Cardiac fibroblast (primary cell): ENCODE measurements around the gene SLC66A2.

Experiments used
- DNase-seq, 2 donors: peaks; one replicate each; pipeline versions ENCODE4 v3.0.0 to v3.0.0-alpha.2; 2010; ENCODE audit warnings: low read depth in 2 of 2
- H3K4me3 ChIP-seq, 2 donors: replicated peaks in 1 of 2; 1 replicate in 1 of 2; 2 replicates in 1 of 2; pipeline ENCODE4 v1.5.1; 2011; ENCODE audit warnings: low read depth in 2 of 2, low read length in 2 of 2, mild to moderate bottlenecking in 2 of 2, moderate library complexity in 1 of 2
- CTCF ChIP-seq: IDR thresholded peaks from one replicate; pipeline ENCODE4 v1.5.1; 2011; ENCODE audit warnings: low read depth, mild to moderate bottlenecking, low read length, inconsistent platforms

Gene SLC66A2

GRCh38 chr18:79862562-79862961 lies 88.9 kb downstream of the SLC66A2 start:
- TF ChIP-seq CTCF, result no peak
- H3K4me3 ChIP-seq, result no peak overlapping the region
- DNase-seq, result no peak

GRCh38 chr18:79861687-79862086 lies 89.8 kb downstream of the SLC66A2 start:
- TF ChIP-seq CTCF, result no peak
- H3K4me3 ChIP-seq, result no peak overlapping the region
- DNase-seq, result no peak

- no peak for DNase-seq
- TF ChIP-seq CTCF, result no peak
- no peak overlapping the region for H3K4me3 ChIP-seq
Observed at GRCh38 chr18:79859314-79859713, 92.1 kb downstream of the SLC66A2 start.

- H3K4me3 ChIP-seq, result no peak overlapping the region
- TF ChIP-seq CTCF, result no peak
- DNase-seq, result peak; percentile 73 to 83
Observed at GRCh38 chr18:79857082-79857671, 94.3 kb downstream of the SLC66A2 start.

- TF ChIP-seq CTCF, result no peak
- peak; percentile 47 to 51 for DNase-seq
- H3K4me3 ChIP-seq, result no peak overlapping the region
Observed at GRCh38 chr18:79856119-79857007, 95.1 kb downstream of the SLC66A2 start.

- no peak for TF ChIP-seq CTCF
- H3K4me3 ChIP-seq, result no peak overlapping the region
- DNase-seq, result peak in 1 of 2 donors; percentile 13
Observed at GRCh38 chr18:79855147-79855933, 96.1 kb downstream of the SLC66A2 start.
